B cell (primary cell): ENCODE measurements around the gene PLXNA1. TPM values are rescaled to one million over a fixed set of nuclear protein-coding genes. Genes with fewer than 3 reads are reported as not detected.

Experiments used
- ATAC-seq: fragments of 200-7000 bp; cut with Tn5 transposase; one replicate; pipeline ENCODE4 v1.10.0; 2021; ENCODE audit warnings: low read depth, mild to moderate bottlenecking, moderate number of reproducible peaks, moderate library complexity
- CTCF ChIA-PET: fragments of 350-600 bp; sonication (Branson Sonifier 250); formaldehyde crosslinking; loops from one replicate; lab custom pipeline; 2021; ENCODE audit warnings: antibody characterized with exemption, inconsistent platforms; lab: Charles Lee
- POLR2A ChIA-PET: fragments of 350-600 bp; sonication (Branson Sonifier 250); formaldehyde crosslinking; loops from one replicate; lab custom pipeline; 2021; ENCODE audit warnings: antibody characterized with exemption; lab: Charles Lee
- DNase-seq: peaks from one replicate; pipeline ENCODE4 v3.0.0; 2013
- H2AFZ ChIP-seq: 2 replicates; pipeline ENCODE4 v1.6.1; 2012; ENCODE audit warnings: mild to moderate bottlenecking, low read depth, low read length; ENCODE audit not compliant: insufficient read depth, poor library complexity, severe bottlenecking
- H3K27ac ChIP-seq, 2 donors: 1 replicate in 1 of 2; 2 replicates in 1 of 2; pipeline ENCODE4 v1.5.1; 2012 to 2013; ENCODE audit warnings: low read length in 2 of 2, mild to moderate bottlenecking in 2 of 2, moderate library complexity in 1 of 2
- H3K27me3 ChIP-seq, 4 experiments: fragments of 200-600 bp in 1 of 4; sonication (generic) in 1 of 4; replicated peaks in 1 of 4; 1 replicate in 2 of 4; 2 replicates in 2 of 4; pipeline versions ENCODE4 v1.6.1 to v1.7.0; 2013 to 2016; ENCODE audit warnings: low read length in 3 of 4, mild to moderate bottlenecking in 2 of 4, mixed read lengths in 1 of 4, moderate library complexity in 1 of 4; ENCODE audit not compliant: insufficient read depth in 4 of 4, control insufficient read depth in 3 of 4; ENCODE audit errors: control extremely low read depth in 1 of 4
- H3K36me3 ChIP-seq, 2 experiments: replicated peaks in 1 of 2; 1 replicate in 1 of 2; 2 replicates in 1 of 2; pipeline versions ENCODE4 v1.6.1 to v1.7.1; 2013; ENCODE audit warnings: low read length in 1 of 2; ENCODE audit not compliant: insufficient read depth in 2 of 2, control insufficient read depth in 1 of 2; ENCODE audit errors: control extremely low read depth in 1 of 2, extremely low read depth in 1 of 2
- H3K4me1 ChIP-seq, 2 donors: fragments of 200-600 bp in 1 of 2; sonication (generic) in 1 of 2; 1 replicate in 1 of 2; 2 replicates in 1 of 2; pipeline versions ENCODE4 v1.5.1 to v1.6.1; 2013 to 2017; ENCODE audit warnings: low read length in 2 of 2; ENCODE audit not compliant: control insufficient read depth in 2 of 2, insufficient read depth in 2 of 2
- H3K4me2 ChIP-seq: replicated peaks from 2 replicates; pipeline ENCODE3; 2012; ENCODE audit warnings: mild to moderate bottlenecking, low read depth, low read length; ENCODE audit not compliant: poor library complexity, severe bottlenecking
- H3K4me3 ChIP-seq, 5 experiments: fragments of 200-600 bp in 1 of 5; sonication (generic) in 1 of 5; 1 replicate in 3 of 5; 2 replicates in 2 of 5; pipeline versions ENCODE4 v1.5.1 to v1.7.0; 2011 to 2016; ENCODE audit warnings: low read length in 4 of 5, mild to moderate bottlenecking in 4 of 5, low read depth in 2 of 5, control low read depth in 1 of 5, moderate library complexity in 1 of 5; ENCODE audit not compliant: insufficient read depth in 1 of 5; ENCODE audit errors: control extremely low read depth in 1 of 5, extremely low read depth in 1 of 5
- H3K79me2 ChIP-seq: fragments of 200-600 bp; sonication (generic); one replicate; pipeline ENCODE4 v1.6.0; 2016; ENCODE audit warnings: low read length; ENCODE audit not compliant: control insufficient read depth, insufficient read depth
- H3K9ac ChIP-seq: fragments of 200-600 bp; sonication (generic); 2 replicates; pipeline ENCODE4 v1.6.1; 2017; ENCODE audit warnings: mild to moderate bottlenecking, low read length, moderate library complexity
- H3K9me3 ChIP-seq, 3 donors: one replicate each; pipeline versions ENCODE4 v1.6.1 to v1.7.1; 2013; ENCODE audit warnings: low read length in 2 of 3; ENCODE audit not compliant: control insufficient read depth in 2 of 3, insufficient read depth in 1 of 3; ENCODE audit errors: control extremely low read depth in 1 of 3
- H4K20me1 ChIP-seq: 2 replicates; pipeline ENCODE4 v1.6.0; 2012; ENCODE audit warnings: mild to moderate bottlenecking, low read length; ENCODE audit not compliant: insufficient read depth, control insufficient read depth, poor library complexity, severe bottlenecking
- H3K27ac Mint-ChIP-seq: one replicate; pipeline ENCODE4 v1.8.0; 2021; ENCODE audit warnings: mixed read lengths
- H3K27me3 Mint-ChIP-seq: one replicate; pipeline ENCODE4 v1.8.0; 2021; ENCODE audit warnings: mixed read lengths
- H3K4me1 Mint-ChIP-seq: one replicate; pipeline ENCODE4 v1.8.0; 2021; ENCODE audit warnings: mixed read lengths
- H3K4me3 Mint-ChIP-seq: one replicate; pipeline ENCODE4 v1.8.0; 2021; ENCODE audit warnings: mixed read lengths
- H3K9me3 Mint-ChIP-seq: one replicate; pipeline ENCODE4 v1.8.0; 2022; ENCODE audit warnings: mixed read lengths; ENCODE audit not compliant: insufficient read depth
- EZH2 ChIP-seq: IDR thresholded peaks from 2 replicates; pipeline ENCODE4 v1.6.1; 2012; ENCODE audit warnings: borderline replicate concordance, low read depth, mild to moderate bottlenecking, moderate library complexity, low read length; ENCODE audit not compliant: insufficient read depth, poor library complexity, severe bottlenecking
- WGBS: methylation state at CpG from one replicate; pipeline ENCODE4 v1.1.5; 2013; ENCODE audit warnings: missing lambda C conversion rate; ENCODE audit not compliant: insufficient coverage; 5-methylcytosine and 5-hydroxymethylcytosine counted together
- intact Hi-C: fragments of 100-400 bp; cut with micrococcal nuclease; formaldehyde crosslinking; loops from one replicate; pipeline ENCODE4 v1.10.0; 2022
- polyA plus RNA-seq: library from polyadenylated mRNA; depleted of rRNA; stranded (reverse); fragments of >200 nt; gene quantifications from 2 replicates; pipeline ENCODE4 v1.2.3, GENCODE V29; 2012
- total RNA-seq, 2 donors: library from RNA; stranded (reverse); fragments of 120-200 nt in 1 of 2; gene quantifications; 1 replicate in 1 of 2; 2 replicates in 1 of 2; pipeline versions ENCODE4 v1.2.3 to v1.2.4, GENCODE V29; 2013 to 2022
- TF ChIP-seq, protein P1 (sequence below): fragments of 200-600 bp; IDR thresholded peaks from one replicate; pipeline ENCODE4 v1.8.0; 2022; ENCODE audit warnings: antibody characterized with exemption, mild to moderate bottlenecking

Gene PLXNA1
- total and polyA plus RNA-seq, 2 donors (not counting 1 experiment from before 2014, with no cell fraction given) = 6.7 to 22.3 TPM

DNA sequence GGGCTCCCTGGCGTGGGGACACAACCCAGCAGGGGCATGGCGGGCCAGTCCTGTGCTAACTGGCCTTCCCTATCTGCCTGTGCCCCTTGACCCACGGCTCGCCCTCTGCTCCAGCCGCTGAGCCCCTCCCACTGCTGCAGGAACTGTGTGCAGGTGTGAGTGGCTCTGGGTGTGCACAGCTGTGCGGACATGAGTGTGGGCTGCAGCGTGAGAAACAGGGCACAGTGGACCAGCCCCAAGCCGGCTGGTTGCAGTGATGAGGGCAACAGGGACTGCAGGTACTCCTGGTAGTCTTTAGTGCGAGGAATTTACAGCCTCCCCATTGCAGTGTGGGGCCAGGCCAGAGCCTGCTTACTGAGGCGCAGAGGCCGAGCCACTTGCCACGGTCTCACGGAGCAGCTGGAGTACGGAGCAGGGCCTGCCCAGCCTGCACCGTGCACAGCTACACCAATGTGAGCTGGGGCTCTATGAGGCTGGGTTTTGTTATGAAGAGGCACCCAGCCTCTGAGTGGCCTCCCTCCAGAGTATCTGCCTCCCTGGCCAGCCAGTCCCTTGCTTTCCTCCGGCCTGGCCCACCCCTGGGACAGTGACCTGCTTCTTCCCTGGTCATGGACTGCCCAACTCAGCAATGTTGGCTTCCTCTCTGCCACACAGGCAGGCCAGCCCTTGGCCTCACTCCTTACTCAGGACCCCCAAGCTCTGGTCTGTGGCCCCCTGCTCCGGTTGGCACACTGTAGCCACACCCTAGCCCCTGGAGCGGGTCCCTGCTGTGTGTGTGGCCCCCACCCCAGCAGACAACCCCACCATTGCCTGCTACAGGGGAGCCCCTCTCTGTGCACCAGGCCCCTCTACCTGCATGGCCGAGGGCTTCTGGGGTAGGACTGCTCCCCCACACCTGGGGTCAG is 47.8 kb downstream of the PLXNA1 start:
- 93% methylated on average over 19 of the region's 19 CpGs for WGBS
- intact Hi-C loops = no loop called here
- Mint-ChIP-seq H3K4me1 (no peaks in the 10 kb centered on the region), H3K27ac (no peak overlapping the region), H3K27me3 (no peaks in the 10 kb centered on the region), H3K4me3 (no peak overlapping the region), H3K9me3 (no peaks in the 10 kb centered on the region)
- Histone ChIP-seq H2AFZ (no peak overlapping the region), H3K79me2 (no peaks in the 10 kb centered on the region), H3K9ac (no peak overlapping the region), H3K4me3 (no peak overlapping the region), H3K4me1 (no peaks in the 10 kb centered on the region), H3K9me3 (no peaks in the 10 kb centered on the region), H3K36me3 (no peaks in the 10 kb centered on the region), H3K27ac (no peak overlapping the region), H4K20me1 (no peaks in the 10 kb centered on the region), H3K4me2 (no peak overlapping the region), H3K27me3 (no peaks in the 10 kb centered on the region)
- DNase-seq (no peak), ATAC-seq (no peak)
- POLR2A ChIA-PET = no interaction called here
- CTCF ChIA-PET = no interaction called here
- TF ChIP-seq, protein P1, sequence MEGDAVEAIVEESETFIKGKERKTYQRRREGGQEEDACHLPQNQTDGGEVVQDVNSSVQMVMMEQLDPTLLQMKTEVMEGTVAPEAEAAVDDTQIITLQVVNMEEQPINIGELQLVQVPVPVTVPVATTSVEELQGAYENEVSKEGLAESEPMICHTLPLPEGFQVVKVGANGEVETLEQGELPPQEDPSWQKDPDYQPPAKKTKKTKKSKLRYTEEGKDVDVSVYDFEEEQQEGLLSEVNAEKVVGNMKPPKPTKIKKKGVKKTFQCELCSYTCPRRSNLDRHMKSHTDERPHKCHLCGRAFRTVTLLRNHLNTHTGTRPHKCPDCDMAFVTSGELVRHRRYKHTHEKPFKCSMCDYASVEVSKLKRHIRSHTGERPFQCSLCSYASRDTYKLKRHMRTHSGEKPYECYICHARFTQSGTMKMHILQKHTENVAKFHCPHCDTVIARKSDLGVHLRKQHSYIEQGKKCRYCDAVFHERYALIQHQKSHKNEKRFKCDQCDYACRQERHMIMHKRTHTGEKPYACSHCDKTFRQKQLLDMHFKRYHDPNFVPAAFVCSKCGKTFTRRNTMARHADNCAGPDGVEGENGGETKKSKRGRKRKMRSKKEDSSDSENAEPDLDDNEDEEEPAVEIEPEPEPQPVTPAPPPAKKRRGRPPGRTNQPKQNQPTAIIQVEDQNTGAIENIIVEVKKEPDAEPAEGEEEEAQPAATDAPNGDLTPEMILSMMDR = no peak
- TF ChIP-seq EZH2 = no peak

DNA sequence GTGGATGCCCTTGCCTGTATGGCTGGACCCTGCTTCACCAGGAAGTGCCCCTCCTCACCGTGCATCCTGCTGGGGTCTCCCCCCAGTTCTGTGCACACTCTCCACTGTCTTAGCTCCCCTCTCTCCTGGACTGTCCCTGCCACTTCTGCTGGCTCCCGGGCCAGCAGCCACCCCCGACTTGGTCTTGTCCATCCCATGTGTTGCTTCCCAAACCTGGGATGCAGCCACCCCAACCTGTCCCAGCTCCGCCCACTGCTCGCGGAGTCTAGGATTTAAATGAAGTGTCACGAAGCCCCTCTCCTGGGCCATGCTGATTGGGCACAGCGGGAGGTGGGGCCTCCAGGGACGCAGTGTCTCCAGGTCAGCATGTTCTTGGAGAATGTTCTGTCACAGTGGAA is 48.5 kb downstream of the PLXNA1 start:
- ATAC-seq (no peak), DNase-seq (no peak)
- no peak overlapping the region for H3K27ac ChIP-seq
- H3K36me3 ChIP-seq = no peaks in the 10 kb centered on the region
- Mint-ChIP-seq H3K9me3 (no peaks in the 10 kb centered on the region), H3K27ac (no peak overlapping the region), H3K4me3 (no peak overlapping the region), H3K27me3 (no peaks in the 10 kb centered on the region), H3K4me1 (no peaks in the 10 kb centered on the region)
- no peaks in the 10 kb centered on the region for H3K9me3 ChIP-seq
- H3K27me3 ChIP-seq = no peaks in the 10 kb centered on the region
- no peak overlapping the region for H2AFZ ChIP-seq
- no peak overlapping the region for H3K4me2 ChIP-seq
- H3K4me3 ChIP-seq = no peak overlapping the region
- intact Hi-C loops = no loop called here
- TF ChIP-seq, protein P1 = no peak
- TF ChIP-seq EZH2 = no peak
- H3K79me2 ChIP-seq = no peaks in the 10 kb centered on the region
- H3K9ac ChIP-seq = no peak overlapping the region
- ChIA-PET POLR2A (no interaction called here), CTCF (no interaction called here)
- 98% methylated on average over 9 of the region's 9 CpGs for WGBS
- no peaks in the 10 kb centered on the region for H3K4me1 ChIP-seq
- H4K20me1 ChIP-seq = no peaks in the 10 kb centered on the region
